ENCODE measurements around the gene PSEN2. TPM values are rescaled to one million over a fixed set of nuclear protein-coding genes. Genes with fewer than 3 reads are reported as not detected.
A peak's percentile ranks its signal among the peaks of the same experiment; 100 is the strongest.

The PSEN2 gene
- total and polyA plus RNA-seq, 4 donors = 11.2 to 15.7 (median 13.3) TPM

DNA sequence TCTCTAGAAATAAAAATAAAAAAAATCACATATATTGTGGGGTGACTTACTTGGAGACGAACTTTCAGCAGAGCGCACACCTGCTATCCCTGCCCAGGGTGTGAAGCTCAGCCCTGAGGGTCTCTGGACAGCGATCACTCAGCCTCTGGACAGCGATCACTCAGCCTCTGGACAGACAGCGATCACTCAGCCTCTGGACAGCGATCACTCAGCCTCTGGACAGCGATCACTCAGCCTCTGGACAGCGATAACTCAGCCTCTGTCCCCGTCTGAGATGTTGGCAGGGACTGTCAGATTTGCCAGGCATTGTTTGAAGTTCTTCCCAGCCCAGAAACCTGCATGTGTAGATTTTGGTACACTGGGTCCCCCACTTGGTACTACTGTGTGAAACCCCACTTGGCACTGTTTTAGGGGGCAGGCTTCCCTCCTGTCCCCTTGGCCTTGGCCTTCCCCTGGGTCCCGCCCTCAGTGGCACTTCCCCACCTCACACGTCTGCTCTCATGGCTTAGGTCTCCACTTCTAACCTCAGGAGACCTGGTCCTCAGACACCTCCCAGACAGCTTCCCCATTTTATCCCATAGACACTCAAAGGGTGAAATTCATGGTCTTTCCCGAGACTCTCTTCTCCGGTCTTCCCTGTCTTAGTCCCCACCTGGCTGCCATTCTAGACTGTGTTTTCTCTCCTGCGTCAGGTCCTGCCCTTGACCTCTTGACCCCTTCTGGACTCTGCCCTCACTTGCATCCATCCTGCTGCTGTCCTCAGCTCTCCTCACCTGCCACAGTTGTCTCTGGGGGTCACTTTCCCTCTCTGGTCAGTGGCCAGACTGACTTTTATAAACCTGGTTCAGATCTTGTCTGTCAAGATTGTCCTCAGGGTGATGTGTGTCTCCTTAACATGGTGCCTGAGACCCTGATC is 10.2 kb downstream of the PSEN2 start:
- 90 to 95% methylated on average over 14 of the region's 14 CpGs for WGBS, 2 donors
- intact Hi-C loops (cut with DNase I) = no loop called here
- Histone ChIP-seq H3K27ac (ENCODE audit: low read depth in 1 of 2, low read length in 2 of 2) (no peak overlapping the region), H3K36me3 (ENCODE audit: control insufficient read depth in 1 of 2, insufficient read depth in 2 of 2, low read length in 1 of 2) (peaks cover 0 to 3% of the 10 kb centered on the region in 2 donors), H3K4me1 (ENCODE audit: control insufficient read depth in 1 of 2, insufficient read depth in 2 of 2, low read length in 2 of 2) (no peaks in the 10 kb centered on the region), H3K4me3 (ENCODE audit: low read length in 2 of 2) (no peak overlapping the region), H3K27me3 (ENCODE audit: control insufficient read depth in 1 of 2, insufficient read depth in 2 of 2, low read length in 1 of 2) (no peaks in the 10 kb centered on the region), H3K9me3 (ENCODE audit: control insufficient read depth, low read length) (no peaks in the 10 kb centered on the region)
- ATAC-seq (ENCODE audit: low FRiP score) (no peak), DNase-seq (no peak)

DNA sequence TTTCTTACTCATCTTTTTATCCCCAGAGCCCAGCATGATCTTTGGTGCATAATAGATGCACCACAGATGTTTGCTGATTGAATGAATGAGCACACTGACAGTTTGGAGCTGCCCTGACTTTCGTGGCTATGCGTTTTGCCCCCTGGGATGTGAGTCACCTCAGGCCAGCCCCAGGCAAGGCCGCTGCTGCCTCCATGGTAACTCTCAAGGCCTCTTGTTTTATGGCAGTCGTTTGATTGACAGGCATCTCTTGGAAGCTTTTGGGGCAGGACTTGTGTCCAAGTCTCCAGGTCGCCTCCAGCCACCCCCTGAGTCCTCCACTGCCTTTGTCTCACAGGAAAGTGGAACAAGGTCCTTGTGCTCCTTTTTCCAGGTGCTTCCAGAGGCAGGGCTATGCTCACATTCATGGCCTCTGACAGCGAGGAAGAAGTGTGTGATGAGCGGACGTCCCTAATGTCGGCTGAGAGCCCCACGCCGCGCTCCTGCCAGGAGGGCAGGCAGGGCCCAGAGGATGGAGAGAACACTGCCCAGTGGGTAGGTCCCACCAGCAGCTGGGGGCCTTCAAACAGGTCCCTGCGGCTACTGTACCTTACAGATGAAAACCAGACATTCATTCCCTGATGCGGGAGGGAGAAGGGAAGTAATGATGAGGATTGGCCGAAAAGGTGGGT is 11.2 kb downstream of the PSEN2 start:
- Histone ChIP-seq H3K4me3 (ENCODE audit: low read length in 2 of 2) (no peak overlapping the region), H3K36me3 (ENCODE audit: control insufficient read depth in 1 of 2, insufficient read depth in 2 of 2, low read length in 1 of 2) (peaks cover 0 to 3% of the 10 kb centered on the region in 2 donors), H3K27me3 (ENCODE audit: control insufficient read depth in 1 of 2, insufficient read depth in 2 of 2, low read length in 1 of 2) (no peaks in the 10 kb centered on the region), H3K4me1 (ENCODE audit: control insufficient read depth in 1 of 2, insufficient read depth in 2 of 2, low read length in 2 of 2) (no peaks in the 10 kb centered on the region), H3K9me3 (ENCODE audit: control insufficient read depth, low read length) (no peaks in the 10 kb centered on the region), H3K27ac (ENCODE audit: low read depth in 1 of 2, low read length in 2 of 2) (no peak overlapping the region)
- WGBS, 2 donors = 87 to 94% methylated on average over 15 of the region's 15 CpGs
- DNase-seq (no peak), ATAC-seq (ENCODE audit: low FRiP score) (no peak)
- intact Hi-C loops (cut with DNase I) = no loop called here

DNA sequence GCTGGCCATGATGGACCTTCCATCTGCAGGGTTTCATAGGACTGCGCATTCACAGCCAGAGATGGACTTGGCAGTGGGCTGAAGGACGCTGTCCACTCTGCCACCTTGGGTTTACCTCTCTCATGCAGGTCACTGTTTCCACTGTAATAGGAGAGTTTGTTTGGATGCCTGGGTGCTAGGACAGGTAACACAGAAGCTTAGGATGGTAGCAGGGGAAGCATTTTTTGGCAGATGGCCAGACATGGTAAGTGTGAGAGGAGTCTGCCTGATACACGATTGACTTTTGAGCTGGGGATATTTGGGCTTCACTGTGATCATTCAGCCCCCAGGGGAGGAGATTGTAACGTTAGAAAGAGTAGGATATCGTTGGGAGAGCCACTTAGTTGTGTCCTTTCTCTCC is 11.8 kb downstream of the PSEN2 start:
- Histone ChIP-seq H3K27ac (ENCODE audit: low read depth in 1 of 2, low read length in 2 of 2) (no peak overlapping the region), H3K36me3 (ENCODE audit: control insufficient read depth in 1 of 2, insufficient read depth in 2 of 2, low read length in 1 of 2) (peaks cover 0 to 3% of the 10 kb centered on the region in 2 donors), H3K4me1 (ENCODE audit: control insufficient read depth in 1 of 2, insufficient read depth in 2 of 2, low read length in 2 of 2) (no peaks in the 10 kb centered on the region), H3K4me3 (ENCODE audit: low read length in 2 of 2) (no peak overlapping the region), H3K27me3 (ENCODE audit: control insufficient read depth in 1 of 2, insufficient read depth in 2 of 2, low read length in 1 of 2) (no peaks in the 10 kb centered on the region), H3K9me3 (ENCODE audit: control insufficient read depth, low read length) (no peaks in the 10 kb centered on the region)
- intact Hi-C loops (cut with DNase I) = no loop called here
- no peak for DNase-seq
- 69 to 74% methylated on average over 5 of the region's 5 CpGs for WGBS, 2 donors
- no peak for ATAC-seq (ENCODE audit: low FRiP score)

DNA sequence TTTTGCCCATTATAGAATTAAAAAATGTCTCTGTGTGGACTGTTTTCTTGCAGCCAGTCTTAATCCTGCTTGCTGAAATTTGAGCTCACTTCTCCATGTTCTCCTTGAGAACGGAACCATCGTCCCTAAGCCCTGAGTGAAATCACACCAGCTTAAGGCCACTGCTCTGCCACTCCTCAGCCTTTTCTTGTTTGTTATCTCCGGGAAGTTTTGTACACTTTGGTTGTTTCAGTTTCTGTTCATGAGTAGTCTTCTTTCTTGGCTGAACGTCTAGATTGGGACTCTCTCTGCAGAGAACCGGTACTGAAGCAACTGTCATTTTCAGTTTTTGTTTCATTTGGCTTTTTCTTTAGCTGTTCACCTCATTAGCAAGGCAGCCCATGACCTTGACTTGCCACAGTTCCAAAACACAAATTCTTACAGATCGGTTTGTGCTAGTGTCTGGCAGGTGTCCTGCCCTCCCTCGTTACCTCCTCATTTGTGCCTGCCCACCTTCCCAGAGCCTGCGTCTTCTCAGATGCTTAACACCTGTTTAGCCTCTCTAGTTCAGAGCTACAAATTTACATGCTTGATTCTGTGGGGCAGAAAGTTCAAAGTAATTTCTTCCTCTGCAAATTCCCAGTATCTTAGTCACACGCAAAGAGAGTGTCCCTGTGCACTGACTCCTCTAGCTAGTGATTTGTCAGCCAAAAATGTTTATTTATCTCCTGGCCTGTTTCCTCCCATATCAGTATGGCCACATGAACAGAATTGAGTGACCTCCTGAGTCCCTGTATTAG is 12.4 kb downstream of the PSEN2 start:
- intact Hi-C loops (cut with DNase I) = no loop called here
- 62 to 74% methylated on average over 9 of the region's 9 CpGs for WGBS, 2 donors
- H3K27me3 ChIP-seq (ENCODE audit: control insufficient read depth in 1 of 2, insufficient read depth in 2 of 2, low read length in 1 of 2) = no peaks in the 10 kb centered on the region
- peaks cover 0 to 3% of the 10 kb centered on the region in 2 donors for H3K36me3 ChIP-seq (ENCODE audit: control insufficient read depth in 1 of 2, insufficient read depth in 2 of 2, low read length in 1 of 2)
- ATAC-seq (ENCODE audit: low FRiP score) = peak; percentile 30
- H3K27ac ChIP-seq (ENCODE audit: low read depth in 1 of 2, low read length in 2 of 2) = no peak overlapping the region
- H3K4me3 ChIP-seq (ENCODE audit: low read length in 2 of 2) = no peak overlapping the region
- no peaks in the 10 kb centered on the region for H3K9me3 ChIP-seq (ENCODE audit: control insufficient read depth, low read length)
- DNase-seq = no peak
- no peaks in the 10 kb centered on the region for H3K4me1 ChIP-seq (ENCODE audit: control insufficient read depth in 1 of 2, insufficient read depth in 2 of 2, low read length in 2 of 2)

DNA sequence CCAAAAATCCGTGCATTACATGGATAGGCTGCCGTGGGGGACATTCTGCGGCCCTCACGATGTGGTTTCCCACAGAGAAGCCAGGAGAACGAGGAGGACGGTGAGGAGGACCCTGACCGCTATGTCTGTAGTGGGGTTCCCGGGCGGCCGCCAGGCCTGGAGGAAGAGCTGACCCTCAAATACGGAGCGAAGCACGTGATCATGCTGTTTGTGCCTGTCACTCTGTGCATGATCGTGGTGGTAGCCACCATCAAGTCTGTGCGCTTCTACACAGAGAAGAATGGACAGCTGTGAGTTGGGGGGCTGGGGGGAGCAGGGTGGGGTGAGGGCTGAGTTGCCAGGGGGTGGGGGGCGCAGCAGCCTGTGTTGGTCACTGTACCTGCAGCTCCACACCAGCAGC is 13.2 kb downstream of the PSEN2 start:
- no peaks in the 10 kb centered on the region for H3K27me3 ChIP-seq (ENCODE audit: control insufficient read depth in 1 of 2, insufficient read depth in 2 of 2, low read length in 1 of 2)
- H3K27ac ChIP-seq (ENCODE audit: low read depth in 1 of 2, low read length in 2 of 2) = no peak overlapping the region
- DNase-seq (no peak), ATAC-seq (ENCODE audit: low FRiP score) (no peak)
- H3K9me3 ChIP-seq (ENCODE audit: control insufficient read depth, low read length) = no peaks in the 10 kb centered on the region
- intact Hi-C loops (cut with DNase I) = no loop called here
- no peaks in the 10 kb centered on the region for H3K4me1 ChIP-seq (ENCODE audit: control insufficient read depth in 1 of 2, insufficient read depth in 2 of 2, low read length in 2 of 2)
- no peak overlapping the region for H3K4me3 ChIP-seq (ENCODE audit: low read length in 2 of 2)
- peaks cover 0 to 4% of the 10 kb centered on the region in 2 donors for H3K36me3 ChIP-seq (ENCODE audit: control insufficient read depth in 1 of 2, insufficient read depth in 2 of 2, low read length in 1 of 2)
- WGBS, 2 donors = 90 to 93% methylated on average over 16 of the region's 16 CpGs

DNA sequence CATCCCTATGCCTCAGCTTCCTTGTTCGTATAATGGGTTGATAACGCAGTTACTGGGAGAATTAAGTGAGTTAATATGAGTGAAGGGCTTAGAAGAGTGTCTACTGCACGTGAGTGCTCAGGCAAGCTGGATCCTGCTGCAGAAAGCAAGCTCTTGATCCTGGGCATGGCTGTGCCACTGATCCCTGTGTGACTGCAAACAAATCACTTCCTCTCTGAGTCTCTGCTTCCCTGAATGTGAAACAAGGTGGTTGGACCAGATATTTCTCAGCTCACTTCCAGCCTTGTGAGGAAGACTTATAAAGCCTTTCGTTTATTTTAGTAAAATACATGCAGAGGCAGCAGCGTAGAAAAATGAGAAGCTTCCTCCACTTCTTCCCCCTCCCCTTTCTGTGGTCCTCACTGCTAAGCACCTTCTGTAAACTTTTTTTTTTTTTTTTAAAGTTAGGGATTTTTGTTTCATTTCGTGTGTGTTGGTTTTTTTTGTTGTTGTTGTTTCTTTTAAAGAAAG is 13.8 kb downstream of the PSEN2 start:
- no peak for ATAC-seq (ENCODE audit: low FRiP score)
- Histone ChIP-seq H3K4me3 (ENCODE audit: low read length in 2 of 2) (no peak overlapping the region), H3K4me1 (ENCODE audit: control insufficient read depth in 1 of 2, insufficient read depth in 2 of 2, low read length in 2 of 2) (no peaks in the 10 kb centered on the region), H3K27me3 (ENCODE audit: control insufficient read depth in 1 of 2, insufficient read depth in 2 of 2, low read length in 1 of 2) (no peaks in the 10 kb centered on the region), H3K36me3 (ENCODE audit: control insufficient read depth in 1 of 2, insufficient read depth in 2 of 2, low read length in 1 of 2) (peaks cover 0 to 6% of the 10 kb centered on the region in 2 donors), H3K27ac (ENCODE audit: low read depth in 1 of 2, low read length in 2 of 2) (no peak overlapping the region), H3K9me3 (ENCODE audit: control insufficient read depth, low read length) (no peaks in the 10 kb centered on the region)
- WGBS, 2 donors = 83 to 85% methylated on average over 6 of the region's 6 CpGs
- DNase-seq = no peak
- intact Hi-C loops (cut with DNase I) = no loop called here

DNA sequence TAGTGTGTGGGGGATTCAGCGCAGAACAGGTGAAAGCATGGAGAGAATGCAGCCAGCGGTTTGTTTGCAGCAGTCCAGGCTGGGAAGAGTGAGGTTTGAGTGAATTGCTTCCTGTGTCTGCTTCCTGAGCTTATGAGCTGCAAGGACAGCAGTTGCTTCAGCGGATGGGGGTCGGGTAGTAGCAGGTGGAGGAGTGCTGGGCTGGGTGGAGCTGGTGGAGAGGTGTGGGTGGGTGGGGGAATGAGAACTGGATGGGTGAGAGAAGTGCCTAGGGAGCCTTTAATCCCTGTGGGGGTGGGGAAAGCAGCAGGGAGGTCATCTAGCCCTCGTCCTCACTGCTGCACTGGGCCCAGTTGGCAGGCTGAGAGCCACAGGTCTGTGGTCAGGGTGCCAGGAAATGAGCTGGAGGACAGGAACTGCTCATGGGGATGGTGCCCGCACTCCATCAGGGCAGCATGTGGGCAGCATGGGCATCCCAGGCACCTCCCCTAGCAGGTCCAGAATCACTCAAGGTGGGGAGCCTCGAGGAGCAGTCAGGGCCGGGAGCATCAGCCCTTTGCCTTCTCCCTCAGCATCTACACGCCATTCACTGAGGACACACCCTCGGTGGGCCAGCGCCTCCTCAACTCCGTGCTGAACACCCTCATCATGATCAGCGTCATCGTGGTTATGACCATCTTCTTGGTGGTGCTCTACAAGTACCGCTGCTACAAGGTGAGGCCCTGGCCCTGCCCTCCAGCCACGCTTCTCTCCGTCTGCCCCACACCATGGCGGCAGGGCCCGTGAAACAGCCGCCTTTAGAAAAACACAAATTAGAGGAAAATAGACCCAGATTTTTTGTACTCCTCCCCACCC is 14.8 kb downstream of the PSEN2 start:
- Histone ChIP-seq H3K27ac (ENCODE audit: low read depth in 1 of 2, low read length in 2 of 2) (no peak overlapping the region), H3K4me1 (ENCODE audit: control insufficient read depth in 1 of 2, insufficient read depth in 2 of 2, low read length in 2 of 2) (no peaks in the 10 kb centered on the region), H3K4me3 (ENCODE audit: low read length in 2 of 2) (no peak overlapping the region), H3K9me3 (ENCODE audit: control insufficient read depth, low read length) (no peaks in the 10 kb centered on the region), H3K36me3 (ENCODE audit: control insufficient read depth in 1 of 2, insufficient read depth in 2 of 2, low read length in 1 of 2) (peaks cover 0 to 6% of the 10 kb centered on the region in 2 donors), H3K27me3 (ENCODE audit: control insufficient read depth in 1 of 2, insufficient read depth in 2 of 2, low read length in 1 of 2) (no peaks in the 10 kb centered on the region)
- WGBS, 2 donors = 87 to 91% methylated on average over 20 of the region's 20 CpGs
- intact Hi-C loops (cut with DNase I) = no loop called here
- ATAC-seq (ENCODE audit: low FRiP score) = no peak
- DNase-seq = no peak

Data from aorta (tissue), 5 donors.